WI38 (cell line): ENCODE results near the gene GORASP2.

Source experiments
- H3K4me3 ChIP-seq: 2 replicates; pipeline ENCODE4 v1.5.1; 2011; ENCODE audit warnings: low read depth, mild to moderate bottlenecking, control low read depth, low read length
- TF ChIP-seq, protein P1 (sequence below): IDR thresholded peaks from 2 replicates; pipeline ENCODE4 v1.5.1; 2012; ENCODE audit warnings: low read depth, mild to moderate bottlenecking, control low read depth, low read length

Gene GORASP2

DNA sequence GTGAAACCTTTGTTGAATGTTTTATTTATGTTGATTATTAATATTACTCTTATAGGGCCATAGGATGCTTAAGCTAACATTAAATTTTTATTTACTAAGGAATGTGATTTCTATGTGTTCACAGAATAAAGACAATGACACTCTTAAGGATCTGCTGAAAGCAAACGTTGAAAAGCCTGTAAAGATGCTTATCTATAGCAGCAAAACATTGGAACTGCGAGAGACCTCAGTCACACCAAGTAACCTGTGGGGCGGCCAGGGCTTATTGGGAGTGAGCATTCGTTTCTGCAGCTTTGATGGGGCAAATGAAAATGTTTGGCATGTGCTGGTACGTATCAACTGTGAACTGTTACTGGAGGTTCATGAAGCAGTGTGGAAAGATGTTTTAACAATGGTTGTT lies 20.4 kb downstream of the GORASP2 start:
- H3K4me3 ChIP-seq: no peak overlapping the region
- TF ChIP-seq, protein P1, sequence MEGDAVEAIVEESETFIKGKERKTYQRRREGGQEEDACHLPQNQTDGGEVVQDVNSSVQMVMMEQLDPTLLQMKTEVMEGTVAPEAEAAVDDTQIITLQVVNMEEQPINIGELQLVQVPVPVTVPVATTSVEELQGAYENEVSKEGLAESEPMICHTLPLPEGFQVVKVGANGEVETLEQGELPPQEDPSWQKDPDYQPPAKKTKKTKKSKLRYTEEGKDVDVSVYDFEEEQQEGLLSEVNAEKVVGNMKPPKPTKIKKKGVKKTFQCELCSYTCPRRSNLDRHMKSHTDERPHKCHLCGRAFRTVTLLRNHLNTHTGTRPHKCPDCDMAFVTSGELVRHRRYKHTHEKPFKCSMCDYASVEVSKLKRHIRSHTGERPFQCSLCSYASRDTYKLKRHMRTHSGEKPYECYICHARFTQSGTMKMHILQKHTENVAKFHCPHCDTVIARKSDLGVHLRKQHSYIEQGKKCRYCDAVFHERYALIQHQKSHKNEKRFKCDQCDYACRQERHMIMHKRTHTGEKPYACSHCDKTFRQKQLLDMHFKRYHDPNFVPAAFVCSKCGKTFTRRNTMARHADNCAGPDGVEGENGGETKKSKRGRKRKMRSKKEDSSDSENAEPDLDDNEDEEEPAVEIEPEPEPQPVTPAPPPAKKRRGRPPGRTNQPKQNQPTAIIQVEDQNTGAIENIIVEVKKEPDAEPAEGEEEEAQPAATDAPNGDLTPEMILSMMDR: no peak

DNA sequence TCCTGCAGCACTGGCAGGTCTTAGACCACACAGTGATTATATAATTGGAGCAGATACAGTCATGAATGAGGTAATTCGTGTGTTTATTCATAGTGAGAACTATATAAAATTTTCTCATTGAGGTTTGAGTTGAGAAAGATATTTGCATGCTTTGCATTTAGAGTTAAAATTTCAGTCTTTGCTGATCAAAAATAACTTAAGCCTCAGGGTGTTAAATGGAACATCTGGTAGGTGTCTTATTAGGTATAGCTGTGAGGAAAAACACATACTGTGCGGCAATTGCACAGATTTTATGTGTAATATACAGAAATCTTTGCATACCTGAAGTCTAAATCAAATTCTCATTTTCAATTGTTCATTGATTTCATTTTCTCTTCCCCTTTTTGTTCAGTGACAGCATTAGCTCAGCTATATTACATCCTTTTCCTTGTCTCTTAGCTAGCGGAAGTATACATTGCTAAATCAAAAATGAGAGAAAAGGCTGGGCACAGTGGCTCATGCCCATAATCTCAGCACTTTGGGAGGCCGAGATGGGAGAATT lies 21.2 kb downstream of the GORASP2 start:
- TF ChIP-seq, protein P1: no peak
- H3K4me3 ChIP-seq: no peak overlapping the region

DNA sequence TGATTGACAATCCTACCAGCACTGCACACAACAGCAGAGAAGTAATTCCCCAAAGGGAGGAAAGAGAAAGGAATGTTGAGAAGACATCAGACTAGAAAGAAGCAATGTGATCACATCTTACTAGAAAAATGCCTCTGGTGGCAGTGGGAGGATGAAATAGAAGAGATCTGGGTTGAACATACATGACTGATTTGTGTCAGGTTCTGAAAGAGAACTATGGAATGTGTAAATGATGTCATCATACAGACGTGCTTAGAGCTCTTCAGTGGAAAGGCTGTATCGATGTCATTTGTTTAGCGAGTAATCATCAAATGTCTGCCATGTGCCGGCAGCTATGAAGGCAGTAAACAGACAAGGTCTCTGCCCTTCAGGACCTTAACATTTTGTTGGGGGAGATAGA lies 24.9 kb downstream of the GORASP2 start:
- H3K4me3 ChIP-seq: no peak overlapping the region
- TF ChIP-seq, protein P1: no peak

DNA sequence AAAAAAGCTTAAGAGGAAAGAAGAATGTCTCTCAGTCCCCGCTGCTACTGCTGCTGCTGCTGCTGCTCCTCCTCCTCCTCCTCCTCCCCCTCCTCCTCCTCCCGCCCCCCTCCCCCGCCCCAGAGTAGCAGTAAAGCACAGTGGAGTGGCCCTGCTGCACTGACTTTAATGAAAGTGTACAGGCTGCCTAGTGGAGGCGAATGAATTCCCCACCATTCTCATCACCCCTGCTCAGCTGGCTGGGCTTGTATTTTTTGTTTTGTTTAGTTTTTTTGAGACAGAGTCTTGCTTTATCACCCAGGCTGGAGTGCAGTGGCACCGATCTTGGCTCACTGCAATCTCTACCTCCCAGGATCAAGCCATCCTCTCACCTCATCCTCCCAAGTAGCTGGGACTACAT lies 34.3 kb downstream of the GORASP2 start:
- TF ChIP-seq, protein P1: no peak
- no peak overlapping the region for H3K4me3 ChIP-seq

DNA sequence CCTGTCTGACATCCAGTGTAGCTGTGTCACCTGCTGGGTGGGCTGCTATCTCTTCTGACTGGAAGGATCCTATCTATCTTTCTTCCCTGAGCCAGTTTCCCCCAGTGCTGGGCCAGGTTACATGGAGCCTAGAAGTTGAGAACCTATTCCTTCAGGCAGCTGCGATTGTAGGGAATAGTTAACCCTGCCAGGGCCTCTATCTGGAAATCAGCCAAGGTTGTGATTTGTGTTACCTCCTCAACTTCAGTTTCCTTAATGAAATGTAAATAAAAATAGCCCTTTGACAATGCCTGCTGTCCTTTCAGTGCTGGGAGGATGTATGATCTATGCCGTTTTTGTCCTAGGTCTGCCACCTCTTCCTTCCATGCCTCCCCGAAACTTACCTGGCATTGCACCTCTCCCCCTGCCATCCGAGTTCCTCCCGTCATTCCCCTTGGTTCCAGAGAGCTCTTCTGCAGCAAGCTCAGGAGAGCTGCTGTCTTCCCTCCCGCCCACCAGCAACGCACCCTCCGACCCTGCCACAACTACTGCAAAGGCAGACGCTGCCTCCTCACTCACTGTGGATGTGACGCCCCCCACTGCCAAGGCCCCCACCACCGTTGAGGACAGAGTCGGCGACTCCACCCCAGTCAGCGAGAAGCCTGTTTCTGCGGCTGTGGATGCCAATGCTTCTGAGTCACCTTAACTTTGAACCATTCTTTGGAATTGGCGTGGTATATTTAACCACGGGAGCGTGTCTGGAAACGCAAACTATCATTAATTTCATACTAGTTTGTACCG lies 36.6 kb downstream of the GORASP2 start:
- no peak overlapping the region for H3K4me3 ChIP-seq
- TF ChIP-seq, protein P1: no peak

DNA sequence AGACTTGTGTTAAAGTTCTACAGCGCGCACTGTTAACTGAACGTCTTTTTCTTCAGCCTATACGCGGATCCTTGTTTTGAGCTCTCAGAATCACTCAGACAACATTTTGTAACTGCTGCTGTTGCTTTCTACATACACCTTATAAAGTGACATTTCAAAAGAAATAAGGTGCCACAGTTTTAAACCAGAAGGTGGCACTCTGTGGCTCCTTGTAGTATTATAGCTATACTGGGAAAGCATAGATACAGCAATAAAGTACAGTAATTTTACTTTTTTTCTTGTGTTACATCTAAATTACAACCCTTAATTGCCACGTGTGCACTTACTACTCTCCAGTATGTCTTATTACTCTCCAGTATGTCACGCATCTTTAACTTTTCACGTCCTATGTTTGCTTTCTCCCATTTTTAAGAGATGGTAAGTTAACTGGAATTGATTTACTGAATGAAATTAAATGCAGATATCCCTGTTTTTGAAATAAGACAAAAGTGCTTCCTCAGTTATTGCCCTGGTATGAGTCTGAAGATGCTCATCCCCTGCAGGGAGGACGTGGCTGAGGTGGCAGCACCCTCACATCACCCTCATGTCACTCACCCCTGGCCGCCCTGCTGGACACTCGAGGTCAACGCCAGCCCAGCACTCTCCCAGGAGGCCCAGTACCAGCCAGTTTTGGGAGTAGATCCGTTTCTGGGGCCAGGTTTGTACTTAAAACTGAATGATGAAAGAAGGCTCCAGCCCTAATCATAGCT lies 37.8 kb downstream of the GORASP2 start:
- TF ChIP-seq, protein P1: no peak
- H3K4me3 ChIP-seq: no peak overlapping the region

DNA sequence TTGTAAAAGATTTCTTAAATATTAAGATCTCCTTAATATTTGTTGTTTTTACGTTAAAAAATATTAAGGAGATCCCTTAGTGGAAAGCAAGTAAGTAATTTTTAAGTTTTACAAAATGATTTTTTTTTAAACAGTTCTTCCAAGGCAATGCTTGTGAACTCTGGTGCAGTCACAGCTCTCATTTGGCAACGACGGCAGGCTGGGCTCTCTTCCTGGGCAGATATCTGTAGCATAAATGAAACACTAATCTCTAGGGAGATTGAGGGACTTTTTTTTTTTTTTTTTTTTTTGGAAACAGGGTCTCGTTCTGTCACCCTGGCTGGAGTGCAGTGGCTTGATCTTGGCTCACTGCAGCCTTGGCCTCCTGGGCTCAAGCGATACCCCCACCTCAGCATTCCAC lies 38.5 kb downstream of the GORASP2 start:
- H3K4me3 ChIP-seq: no peak overlapping the region
- TF ChIP-seq, protein P1: no peak
